K562 (cell line): ENCODE measurements around the gene MAGI2. TPM values are rescaled to one million over a fixed set of nuclear protein-coding genes. Genes with fewer than 3 reads are reported as not detected.

Experiments
- ATAC-seq: fragments of 200-7000 bp; cut with Tn5 transposase; 3 replicates; pipeline ENCODE4 v1.9.1; 2020; ENCODE audit warnings: moderate library complexity
- BruUV-seq: library from RNA; stranded (reverse); fragments of 400-500 nt; replicated peaks from 2 replicates; lab custom pipeline; 2021; lab: Mats Ljungman, UMichigan
- CTCF ChIA-PET: fragments of 300-600 bp; formaldehyde crosslinking; extraction: SDS; loops from one replicate; lab custom pipeline; 2021; ENCODE audit warnings: low intra/inter-chr PET ratio; lab: Yijun Ruan, JAX
- POLR2A ChIA-PET: fragments of 300-600, 350-650 bp; sonication (Branson Sonifier 250); formaldehyde crosslinking; extraction: SDS; loops from one replicate; lab custom pipeline; 2021; ENCODE audit warnings: antibody characterized with exemption, inconsistent platforms; lab: Yijun Ruan, JAX
- DNase-seq, 4 experiments: peaks; one replicate each; pipeline versions ENCODE4 v3.0.0 to v3.0.0-alpha.2; 2011 to 2018; ENCODE audit warnings: low spot score in 3 of 4, mixed read lengths in 3 of 4; ENCODE audit errors: extremely low read depth in 1 of 4
- FAIRE-seq: peaks from 2 replicates; lab custom pipeline; 2011; peaks lifted over from hg19 to GRCh38; lab: Jason Lieb, UNC
- H2AFZ ChIP-seq: 2 replicates; pipeline ENCODE4 v1.6.0; 2011; ENCODE audit warnings: low read depth, low read length, control low read depth, inconsistent platforms
- H3K27ac ChIP-seq: fragments of 200-600 bp; 3 replicates; pipeline ENCODE4 v1.8.0; 2011; ENCODE audit warnings: low read depth, mild to moderate bottlenecking, control low read depth, inconsistent platforms, low read length, moderate library complexity, mixed read lengths; ENCODE audit errors: extremely low read depth
- H3K27me3 ChIP-seq, 2 experiments: fragments of 300-600 bp in 1 of 2; 2 replicates in 1 of 2; 3 replicates in 1 of 2; pipeline versions ENCODE4 v1.6.0 to v1.8.0; 2011; ENCODE audit warnings: inconsistent platforms in 2 of 2, low read length in 2 of 2, mild to moderate bottlenecking in 1 of 2, mixed read lengths in 1 of 2, moderate library complexity in 1 of 2; ENCODE audit not compliant: control insufficient read depth in 2 of 2, insufficient read depth in 2 of 2
- H3K36me3 ChIP-seq: fragments of 300-600 bp; 3 replicates; pipeline ENCODE4 v1.8.0; 2011; ENCODE audit warnings: mild to moderate bottlenecking, low read length, inconsistent platforms; ENCODE audit not compliant: control insufficient read depth, insufficient read depth
- H3K4me1 ChIP-seq, 2 experiments: fragments of 200-600 bp in 1 of 2; replicated peaks in 1 of 2; 2 replicates in 1 of 2; 3 replicates in 1 of 2; pipeline versions ENCODE4 v1.5.1 to v1.8.0; 2011; ENCODE audit warnings: inconsistent platforms in 2 of 2, low read length in 2 of 2, mild to moderate bottlenecking in 1 of 2, mixed read lengths in 1 of 2, moderate library complexity in 1 of 2; ENCODE audit not compliant: control insufficient read depth in 2 of 2, insufficient read depth in 2 of 2
- H3K4me2 ChIP-seq: 2 replicates; pipeline ENCODE4 v1.6.1; 2011; ENCODE audit warnings: low read length, control low read depth, inconsistent platforms, mixed read lengths; ENCODE audit not compliant: insufficient read depth
- H3K4me3 ChIP-seq: fragments of 200-600 bp; sonication (generic), shearing (Covaris generic); 2 replicates; pipeline ENCODE4 v1.5.1; 2016; ENCODE audit warnings: control low read depth, inconsistent platforms
- H3K79me2 ChIP-seq: fragments of 200-600 bp; 3 replicates; pipeline ENCODE4 v1.8.0; 2011; ENCODE audit warnings: low read length, inconsistent platforms; ENCODE audit not compliant: control insufficient read depth, insufficient read depth
- H3K9ac ChIP-seq, 2 experiments: 2 replicates each; pipeline versions ENCODE4 v1.6.0 to v1.6.1; 2011; ENCODE audit warnings: low read depth in 2 of 2, low read length in 2 of 2, control low read depth in 1 of 2, inconsistent platforms in 1 of 2, mild to moderate bottlenecking in 1 of 2, mixed read lengths in 1 of 2; ENCODE audit not compliant: insufficient read depth in 1 of 2
- H3K9me1 ChIP-seq: one replicate; pipeline ENCODE4 v1.6.0; 2011; ENCODE audit warnings: inconsistent platforms, mild to moderate bottlenecking, low read length, moderate library complexity; ENCODE audit not compliant: control insufficient read depth, insufficient read depth
- H3K9me3 ChIP-seq: replicated peaks from 2 replicates; pipeline ENCODE4 v1.5.1; 2011; ENCODE audit warnings: low read depth, low read length, inconsistent platforms; ENCODE audit not compliant: control insufficient read depth, insufficient read depth
- H4K20me1 ChIP-seq: replicated peaks from 2 replicates; pipeline ENCODE4 v1.6.1; 2011; ENCODE audit warnings: low read length, inconsistent platforms, mixed read lengths; ENCODE audit not compliant: control insufficient read depth, insufficient read depth
- ARID2 ChIP-seq: fragments of 450-650 bp; IDR thresholded peaks from 2 replicates; pipeline ENCODE4 v1.6.1; 2017; ENCODE audit warnings: antibody characterized with exemption, mild to moderate bottlenecking
- CAMTA2 ChIP-seq: fragments of 250-450 bp; sonication (Bioruptor Pico); conservative IDR thresholded peaks from 2 replicates; pipeline ENCODE4 v1.5.1; 2022
- CCNT2 ChIP-seq: IDR thresholded peaks from 2 replicates; pipeline ENCODE4 v1.6.1; 2011; ENCODE audit warnings: borderline replicate concordance, low read depth, mild to moderate bottlenecking, moderate library complexity, mixed read lengths, low read length; ENCODE audit not compliant: insufficient read length; ENCODE audit errors: extremely low read depth
- CREM ChIP-seq: IDR thresholded peaks from 2 replicates; pipeline ENCODE4 v1.6.1; 2014; ENCODE audit warnings: antibody characterized with exemption, low read depth
- HMG20A ChIP-seq: fragments of 450-650 bp; formaldehyde crosslinking; conservative IDR thresholded peaks from 2 replicates; pipeline ENCODE4 v1.4.0; 2020; ENCODE audit warnings: mild to moderate bottlenecking, mixed read lengths
- LARP7 ChIP-seq: fragments of 450-650 bp; IDR thresholded peaks from 2 replicates; pipeline ENCODE4 v1.6.1; 2016
- MAFG ChIP-seq: fragments of 450-650 bp; conservative IDR thresholded peaks from 2 replicates; pipeline ENCODE4 v1.6.1; 2016; ENCODE audit warnings: missing genetic modification characterization, missing compliant biosample characterization
- MTF1 ChIP-seq: fragments of 250-450 bp; sonication (Bioruptor Pico); IDR thresholded peaks from 2 replicates; pipeline ENCODE4 v1.9.0; 2021; ENCODE audit warnings: moderate library complexity, mild to moderate bottlenecking, inconsistent platforms, borderline replicate concordance
- NBN ChIP-seq: fragments of 450-650 bp; IDR thresholded peaks from 2 replicates; pipeline ENCODE4 v1.6.1; 2016; ENCODE audit warnings: low read depth, mild to moderate bottlenecking
- ZBTB8A ChIP-seq: fragments of 450-650 bp; IDR thresholded peaks from 2 replicates; pipeline ENCODE4 v1.6.1; 2018; ENCODE audit warnings: mild to moderate bottlenecking, moderate library complexity; ENCODE audit not compliant: partially characterized antibody
- ZFX ChIP-seq: sonication (generic); formaldehyde crosslinking; IDR thresholded peaks from 2 replicates; pipeline ENCODE4 v1.8.0; 2022; ENCODE audit warnings: mild to moderate bottlenecking, missing genetic modification reagents, moderate library complexity
- ZNF184 ChIP-seq: sonication (generic); formaldehyde crosslinking; IDR thresholded peaks from 2 replicates; pipeline ENCODE4 v1.5.0; 2020; ENCODE audit warnings: missing genetic modification reagents
- in situ Hi-C: fragments of 300-500 bp; cut with MboI; formaldehyde crosslinking; loops from 4 replicates; pipeline ENCODE4 v1.15.0; 2018; ENCODE audit warnings: inconsistent platforms, mixed read lengths
- intact Hi-C: fragments of 100-400 bp; cut with micrococcal nuclease; formaldehyde crosslinking; loops from 2 replicates; pipeline ENCODE4 v1.14.2; 2022
- polyA plus RNA-seq, 8 experiments: library from polyadenylated mRNA; depleted of rRNA in 4 of 8; stranded (reverse) in 5 of 8; unstranded in 3 of 8; fragments of >200 nt; fragmentation: Nextera tagmentation in 2 of 8; fragmentation: Illumina TruSeq in 1 of 8; extraction: Ambion mirVana in 2 of 8; extraction: Trizol in 1 of 8; gene quantifications; 2 replicates each; pipeline versions ENCODE4 v1.2.1 to v1.2.3, GENCODE V29; 2011 to 2014; ENCODE audit warnings: inconsistent platforms in 1 of 8, missing spikeins in 1 of 8
- total RNA-seq, 7 experiments: library from RNA; depleted of rRNA in 6 of 7; stranded (reverse); fragments of >200 nt in 6 of 7; fragmentation: Illumina TruSeq in 2 of 7; extraction: Trizol in 2 of 7; gene quantifications; 2 replicates each; pipeline versions ENCODE4 v1.2.1 to v1.2.3, GENCODE V29; 2011 to 2021; ENCODE audit warnings: low replicate concordance in 1 of 7
- TF ChIP-seq, protein P1 (sequence below): fragments of 450-650 bp; IDR thresholded peaks from 2 replicates; pipeline ENCODE4 v1.6.1; 2018; ENCODE audit not compliant: partially characterized antibody
- TF ChIP-seq, protein P2 (sequence below), 2 experiments: fragments of 250-450 bp in 1 of 2; fragments of 450-650 bp in 1 of 2; sonication (Bioruptor Pico) in 1 of 2; IDR thresholded peaks; 2 replicates each; pipeline versions ENCODE4 v1.6.1 to v1.8.0; 2016 to 2021; ENCODE audit warnings: mild to moderate bottlenecking in 2 of 2, moderate library complexity in 2 of 2, missing compliant biosample characterization in 1 of 2, missing genetic modification characterization in 1 of 2
- TF ChIP-seq, protein P3 (sequence below): fragments of 450-650 bp; formaldehyde crosslinking; IDR thresholded peaks from 2 replicates; pipeline ENCODE4 v1.4.0; 2022; ENCODE audit warnings: mild to moderate bottlenecking, moderate library complexity

MAGI2 gene
- total and polyA plus RNA-seq, 9 of the 15 experiments (the other 6 are each of a cell fraction or from before 2014, with no cell fraction given) = 0.27 to 1.4 (median 0.70) TPM

DNA sequence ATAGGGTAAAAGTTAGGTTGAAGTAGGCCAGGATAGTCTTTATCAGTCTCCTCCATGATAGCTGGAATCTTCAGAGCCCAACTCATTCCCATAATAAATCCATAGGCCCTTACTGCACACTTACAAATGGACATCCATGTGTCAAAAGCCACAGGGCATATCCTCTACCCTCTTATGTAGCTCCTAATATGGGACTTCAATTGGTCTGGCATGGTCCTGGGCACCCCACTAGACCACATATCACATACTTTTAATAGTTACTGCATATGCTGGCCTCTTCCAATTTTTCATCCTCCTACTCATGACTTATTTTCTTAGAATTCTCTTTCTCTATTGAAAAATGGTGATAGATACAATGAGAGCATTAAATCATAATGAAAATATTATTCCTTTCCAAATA lies 169.3 kb downstream of the MAGI2 start:
- in situ Hi-C loops (no loop called here), intact Hi-C loops (no loop called here)
- H3K36me3 ChIP-seq = no peaks in the 10 kb centered on the region
- no peak overlapping the region for H3K27ac ChIP-seq
- no peaks in the 10 kb centered on the region for H3K9me1 ChIP-seq
- no peaks in the 10 kb centered on the region for H3K27me3 ChIP-seq
- CTCF ChIA-PET = no interaction called here
- BruUV-seq = no TSS peak
- DNase-seq (no peak), ATAC-seq (no peak), FAIRE-seq (no peak)
- no peak overlapping the region for H3K4me3 ChIP-seq
- H2AFZ ChIP-seq = no peak overlapping the region
- H4K20me1 ChIP-seq = no peaks in the 10 kb centered on the region
- H3K4me2 ChIP-seq = no peak overlapping the region
- H3K9me3 ChIP-seq = no peaks in the 10 kb centered on the region
- H3K9ac ChIP-seq = no peak overlapping the region
- no peaks in the 10 kb centered on the region for H3K79me2 ChIP-seq
- POLR2A ChIA-PET = no interaction called here
- no peaks in the 10 kb centered on the region for H3K4me1 ChIP-seq
- TF ChIP-seq ZBTB8A (no peak), MTF1 (CRISPR knock-in tag) (no peak), CCNT2 (no peak), ZNF184 (CRISPR knock-in tag) (no peak), CAMTA2 (CRISPR knock-in tag) (no peak), HMG20A (no peak), MAFG (tag) (no peak), LARP7 (no peak), ZFX (CRISPR knock-in tag) (no peak), CREM (no peak), NBN (no peak), ARID2 (no peak)
- TF ChIP-seq, protein P1, sequence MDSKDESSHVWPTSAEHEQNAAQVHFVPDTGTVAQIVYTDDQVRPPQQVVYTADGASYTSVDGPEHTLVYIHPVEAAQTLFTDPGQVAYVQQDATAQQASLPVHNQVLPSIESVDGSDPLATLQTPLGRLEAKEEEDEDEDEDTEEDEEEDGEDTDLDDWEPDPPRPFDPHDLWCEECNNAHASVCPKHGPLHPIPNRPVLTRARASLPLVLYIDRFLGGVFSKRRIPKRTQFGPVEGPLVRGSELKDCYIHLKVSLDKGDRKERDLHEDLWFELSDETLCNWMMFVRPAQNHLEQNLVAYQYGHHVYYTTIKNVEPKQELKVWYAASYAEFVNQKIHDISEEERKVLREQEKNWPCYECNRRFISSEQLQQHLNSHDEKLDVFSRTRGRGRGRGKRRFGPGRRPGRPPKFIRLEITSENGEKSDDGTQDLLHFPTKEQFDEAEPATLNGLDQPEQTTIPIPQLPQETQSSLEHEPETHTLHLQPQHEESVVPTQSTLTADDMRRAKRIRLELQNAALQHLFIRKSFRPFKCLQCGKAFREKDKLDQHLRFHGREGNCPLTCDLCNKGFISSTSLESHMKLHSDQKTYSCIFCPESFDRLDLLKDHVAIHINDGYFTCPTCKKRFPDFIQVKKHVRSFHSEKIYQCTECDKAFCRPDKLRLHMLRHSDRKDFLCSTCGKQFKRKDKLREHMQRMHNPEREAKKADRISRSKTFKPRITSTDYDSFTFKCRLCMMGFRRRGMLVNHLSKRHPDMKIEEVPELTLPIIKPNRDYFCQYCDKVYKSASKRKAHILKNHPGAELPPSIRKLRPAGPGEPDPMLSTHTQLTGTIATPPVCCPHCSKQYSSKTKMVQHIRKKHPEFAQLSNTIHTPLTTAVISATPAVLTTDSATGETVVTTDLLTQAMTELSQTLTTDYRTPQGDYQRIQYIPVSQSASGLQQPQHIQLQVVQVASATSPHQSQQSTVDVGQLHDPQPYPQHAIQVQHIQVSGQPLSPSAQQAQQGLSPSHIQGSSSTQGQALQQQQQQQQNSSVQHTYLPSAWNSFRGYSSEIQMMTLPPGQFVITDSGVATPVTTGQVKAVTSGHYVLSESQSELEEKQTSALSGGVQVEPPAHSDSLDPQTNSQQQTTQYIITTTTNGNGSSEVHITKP = no peak
- TF ChIP-seq, protein P2, sequence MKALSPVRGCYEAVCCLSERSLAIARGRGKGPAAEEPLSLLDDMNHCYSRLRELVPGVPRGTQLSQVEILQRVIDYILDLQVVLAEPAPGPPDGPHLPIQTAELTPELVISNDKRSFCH (CRISPR knock-in tag; IDR thresholded peaks at IDR 0.05) = no peak
- TF ChIP-seq, protein P2 (tag; IDR thresholded peaks at IDR 0.05) = no peak
- TF ChIP-seq, protein P3, sequence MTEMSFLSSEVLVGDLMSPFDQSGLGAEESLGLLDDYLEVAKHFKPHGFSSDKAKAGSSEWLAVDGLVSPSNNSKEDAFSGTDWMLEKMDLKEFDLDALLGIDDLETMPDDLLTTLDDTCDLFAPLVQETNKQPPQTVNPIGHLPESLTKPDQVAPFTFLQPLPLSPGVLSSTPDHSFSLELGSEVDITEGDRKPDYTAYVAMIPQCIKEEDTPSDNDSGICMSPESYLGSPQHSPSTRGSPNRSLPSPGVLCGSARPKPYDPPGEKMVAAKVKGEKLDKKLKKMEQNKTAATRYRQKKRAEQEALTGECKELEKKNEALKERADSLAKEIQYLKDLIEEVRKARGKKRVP (CRISPR knock-in tag) = no peak
- TF ChIP-seq, all 486 proteins: peak for 0
